ENCODE measurements around the gene TAF10.
A peak's percentile ranks its signal among the peaks of the same experiment; 100 is the strongest.

TAF10 gene

GRCh38 chr11:6623391-6624363, 11.7 kb upstream of the TAF10 start:
- no peak for DNase-seq

- no peak for DNase-seq
Observed at GRCh38 chr11:6622261-6623171, 10.5 kb upstream of the TAF10 start.

- no peak for DNase-seq
Observed at GRCh38 chr11:6621711-6622211, 9.7 kb upstream of the TAF10 start.

- DNase-seq, result no peak
Observed at GRCh38 chr11:6620636-6621035, 8.6 kb upstream of the TAF10 start.

GRCh38 chr11:6619004-6619745, 7.2 kb upstream of the TAF10 start, which contains the start of gene TPP1:
Gene TPP1, minus strand, starts transcription at chr11:6619422. Its CDS starts 22 bp downstream, at chr11:6619400.
- peak; percentile 69 for DNase-seq

GRCh38 chr11:6618117-6619003, 6.3 kb upstream of the TAF10 start:
- DNase-seq, result no peak

GRCh38 chr11:6617315-6617781, 5.3 kb upstream of the TAF10 start:
- DNase-seq, result no peak

- no peak for DNase-seq
Observed at GRCh38 chr11:6616596-6617250, 4.7 kb upstream of the TAF10 start.

GRCh38 chr11:6615882-6616585, 4.0 kb upstream of the TAF10 start:
- no peak for DNase-seq

- no peak for DNase-seq
Observed at GRCh38 chr11:6615046-6615445, 3.0 kb upstream of the TAF10 start.

- no peak for DNase-seq
Observed at GRCh38 chr11:6614446-6614845, 2.4 kb upstream of the TAF10 start.

- DNase-seq, result no peak
Observed at GRCh38 chr11:6613496-6613895, 1.5 kb upstream of the TAF10 start.

GRCh38 chr11:6611963-6612212, 128 bp downstream of the TAF10 start:
- DNase-seq, result no peak

- DNase-seq, result no peak
Observed at GRCh38 chr11:6611092-6611962, 689 bp downstream of the TAF10 start.

GRCh38 chr11:6610591-6610990, 1.4 kb downstream of the TAF10 start:
- no peak for DNase-seq

GRCh38 chr11:6609502-6610015, 2.5 kb downstream of the TAF10 start:
- no peak for DNase-seq

GRCh38 chr11:6608726-6609501, 3.1 kb downstream of the TAF10 start:
- DNase-seq, result no peak

GRCh38 chr11:6608011-6608410, 4.0 kb downstream of the TAF10 start:
- DNase-seq, result no peak

Data from NCI-H2171 (cell line).